Activated T-cell treated with anti-CD3 and anti-CD28 coated beads, Interleukin-2, amount 50 U/mL, for 4 hours (primary cell): ENCODE results near the gene PLA2G6. TPM values are rescaled to one million over a fixed set of nuclear protein-coding genes. Genes with fewer than 3 reads are reported as not detected.
"Not testable (repeated sequence)": the region's sequence is repeated elsewhere in the genome, so short reads cannot be mapped to it uniquely, and the experiment has no call there.

Experiments used
- ATAC-seq, 2 donors: fragments of 200-7000 bp; cut with Tn5 transposase; one replicate each; pipeline ENCODE4 v1.10.0; 2021
- DNase-seq: peaks from one replicate; pipeline ENCODE4 v3.0.0-alpha.2; 2020
- H3K27me3 Mint-ChIP-seq: one replicate; pipeline ENCODE4 v1.8.0; 2021; ENCODE audit warnings: low read depth, mixed read lengths
- H3K36me3 Mint-ChIP-seq: one replicate; pipeline ENCODE4 v1.8.0; 2022; ENCODE audit warnings: mixed read lengths; ENCODE audit not compliant: insufficient read depth
- H3K4me1 Mint-ChIP-seq: one replicate; pipeline ENCODE4 v1.8.0; 2021; ENCODE audit warnings: low read depth, mixed read lengths
- H3K4me3 Mint-ChIP-seq: one replicate; pipeline ENCODE4 v1.8.0; 2021; ENCODE audit warnings: mild to moderate bottlenecking, moderate library complexity, mixed read lengths
- H3K9me3 Mint-ChIP-seq: one replicate; pipeline ENCODE4 v1.8.0; 2021; ENCODE audit warnings: mixed read lengths
- total RNA-seq, 3 donors: library from RNA; stranded (reverse); gene quantifications; one replicate each; pipeline ENCODE4 v1.2.1, GENCODE V29; 2021

Gene PLA2G6
- total RNA-seq, 3 donors from 2014 or later, result 18.1 to 29.8 (median 22.0) TPM

- H3K4me3 Mint-ChIP-seq, result no peak overlapping the region
- DNase-seq, result no peak
- H3K4me1 Mint-ChIP-seq, result peaks cover 39% of the 10 kb centered on the region
- H3K27me3 Mint-ChIP-seq, result no peaks in the 10 kb centered on the region
- ATAC-seq, result no peak
- peaks cover 13% of the 10 kb centered on the region for H3K36me3 Mint-ChIP-seq
- H3K9me3 Mint-ChIP-seq, result no peaks in the 10 kb centered on the region
These were observed 9.5 kb downstream of the PLA2G6 start for GRCh38 chr22:38171927-38172831.

DNA sequence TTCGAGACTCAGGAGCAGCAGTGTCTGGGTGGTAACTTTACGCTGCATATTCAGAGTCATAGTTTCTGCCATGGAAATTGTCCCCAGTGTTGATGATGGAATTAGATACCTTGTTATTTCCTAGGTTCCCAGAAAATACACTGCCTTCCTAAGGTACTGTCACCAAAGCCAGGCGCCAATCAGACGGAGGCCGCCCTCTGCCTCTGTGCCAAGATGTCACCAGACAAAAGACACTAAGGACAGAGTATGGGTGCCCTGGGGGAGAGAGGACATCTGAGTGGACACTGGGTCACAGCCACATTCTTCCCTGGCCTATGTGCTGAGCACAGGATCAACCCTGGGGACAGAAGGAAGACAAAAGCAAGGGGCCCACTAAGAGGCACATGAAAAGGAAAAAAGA, 11.2 kb downstream of the PLA2G6 start:
- Mint-ChIP-seq H3K9me3 (no peaks in the 10 kb centered on the region), H3K4me3 (no peak overlapping the region), H3K27me3 (no peaks in the 10 kb centered on the region), H3K4me1 (peaks cover 22% of the 10 kb centered on the region), H3K36me3 (peaks cover 18% of the 10 kb centered on the region)
- no peak for DNase-seq
- no peak for ATAC-seq

DNA sequence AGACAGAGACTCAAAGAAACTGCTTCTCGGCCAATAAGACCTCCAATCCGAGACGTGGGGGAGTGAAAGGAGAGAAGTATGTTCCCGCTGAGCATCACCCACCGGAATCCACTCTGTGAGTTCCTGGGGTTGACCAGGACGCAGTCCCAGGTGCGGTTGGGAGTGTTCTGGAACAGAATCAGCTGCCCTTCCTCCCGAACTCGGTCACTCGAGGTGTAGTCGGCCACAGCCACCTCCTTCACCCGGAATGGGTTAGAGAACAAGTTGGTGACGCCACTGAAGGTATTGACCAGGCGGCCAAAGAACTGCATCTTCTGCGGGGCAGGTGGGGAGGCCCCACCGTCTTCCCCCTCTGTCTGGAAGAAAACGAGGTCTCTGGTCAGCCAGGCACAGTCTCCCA, 12.5 kb downstream of the PLA2G6 start:
- Mint-ChIP-seq H3K9me3 (no peaks in the 10 kb centered on the region), H3K36me3 (peaks cover 20% of the 10 kb centered on the region), H3K27me3 (no peaks in the 10 kb centered on the region), H3K4me3 (no peak overlapping the region), H3K4me1 (peaks cover 20% of the 10 kb centered on the region)
- ATAC-seq, result no peak
- DNase-seq, result no peak

GRCh38 chr22:38167988-38168407, 13.6 kb downstream of the PLA2G6 start:
- Mint-ChIP-seq H3K36me3 (peaks cover 22% of the 10 kb centered on the region), H3K27me3 (no peaks in the 10 kb centered on the region), H3K9me3 (no peaks in the 10 kb centered on the region), H3K4me3 (no peak overlapping the region), H3K4me1 (peaks cover 16% of the 10 kb centered on the region)
- ATAC-seq, result no peak
- no peak for DNase-seq

- H3K9me3 Mint-ChIP-seq, result no peaks in the 10 kb centered on the region
- DNase-seq (no peak), ATAC-seq (no peak)
- no peak overlapping the region for H3K4me3 Mint-ChIP-seq
- H3K27me3 Mint-ChIP-seq, result no peaks in the 10 kb centered on the region
- H3K36me3 Mint-ChIP-seq, result peaks cover 23% of the 10 kb centered on the region
- peaks cover 11% of the 10 kb centered on the region for H3K4me1 Mint-ChIP-seq
These were observed 15.6 kb downstream of the PLA2G6 start for GRCh38 chr22:38165922-38166593.

DNA sequence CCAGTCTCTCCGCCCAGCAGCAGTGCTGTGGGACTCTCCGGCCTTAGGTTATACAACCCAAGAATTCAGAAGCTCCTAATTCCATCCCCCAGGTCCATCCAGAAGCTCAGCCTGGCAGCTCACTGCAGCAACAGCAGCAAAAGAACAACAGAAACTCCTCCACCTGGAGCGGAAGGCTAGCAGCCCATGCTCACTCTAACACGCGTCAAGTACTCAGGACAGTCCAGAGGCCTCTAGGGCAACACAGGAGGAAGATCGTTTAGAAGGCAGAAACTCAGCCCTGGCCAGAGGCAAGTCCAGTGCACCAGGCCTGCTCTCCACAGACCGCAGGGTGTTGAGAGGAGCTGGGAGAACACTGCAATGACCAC, 17.1 kb downstream of the PLA2G6 start:
- DNase-seq (no peak), ATAC-seq (no peak)
- H3K9me3 Mint-ChIP-seq, result no peaks in the 10 kb centered on the region
- H3K4me1 Mint-ChIP-seq, result peaks cover 9% of the 10 kb centered on the region
- H3K36me3 Mint-ChIP-seq, result peaks cover 24% of the 10 kb centered on the region
- no peaks in the 10 kb centered on the region for H3K27me3 Mint-ChIP-seq
- H3K4me3 Mint-ChIP-seq, result no peak overlapping the region

DNA sequence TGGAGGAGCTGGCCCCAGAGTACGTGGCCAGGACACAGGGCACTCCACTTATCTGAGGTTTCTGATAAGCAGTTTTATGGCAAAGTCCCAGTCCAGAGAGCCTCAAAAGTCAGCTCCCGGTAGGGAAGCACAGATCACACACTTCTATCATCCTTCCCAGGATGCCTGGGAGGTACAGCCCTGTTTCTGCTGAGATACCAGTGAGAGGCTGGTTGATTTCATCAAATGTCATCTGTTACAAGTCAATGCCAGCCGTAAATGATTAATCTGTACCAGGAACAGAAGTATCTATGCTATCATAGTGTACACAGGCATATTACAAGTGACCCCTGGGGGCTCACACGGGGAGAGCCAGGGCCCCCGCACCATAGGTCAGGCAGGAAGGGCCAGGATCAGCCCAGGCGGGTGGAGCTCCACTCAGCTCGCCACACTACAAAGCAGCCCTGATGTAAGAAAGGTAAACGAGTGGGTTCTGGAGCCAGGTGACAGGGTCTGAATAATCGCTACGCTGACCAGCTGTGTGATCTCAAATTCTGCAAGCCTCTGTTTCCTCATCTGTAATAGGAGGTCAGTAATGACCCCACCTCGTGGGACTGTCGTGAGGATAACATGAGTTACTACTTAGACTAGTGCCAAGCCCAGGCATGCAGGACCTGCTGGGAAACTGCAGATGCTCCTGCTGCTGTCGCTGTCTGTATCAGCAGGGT, 17.6 kb downstream of the PLA2G6 start:
- Mint-ChIP-seq H3K4me1 (peaks cover 9% of the 10 kb centered on the region), H3K9me3 (no peaks in the 10 kb centered on the region), H3K27me3 (no peaks in the 10 kb centered on the region), H3K4me3 (no peak overlapping the region), H3K36me3 (peaks cover 26% of the 10 kb centered on the region)
- no peak for DNase-seq
- no peak for ATAC-seq

DNA sequence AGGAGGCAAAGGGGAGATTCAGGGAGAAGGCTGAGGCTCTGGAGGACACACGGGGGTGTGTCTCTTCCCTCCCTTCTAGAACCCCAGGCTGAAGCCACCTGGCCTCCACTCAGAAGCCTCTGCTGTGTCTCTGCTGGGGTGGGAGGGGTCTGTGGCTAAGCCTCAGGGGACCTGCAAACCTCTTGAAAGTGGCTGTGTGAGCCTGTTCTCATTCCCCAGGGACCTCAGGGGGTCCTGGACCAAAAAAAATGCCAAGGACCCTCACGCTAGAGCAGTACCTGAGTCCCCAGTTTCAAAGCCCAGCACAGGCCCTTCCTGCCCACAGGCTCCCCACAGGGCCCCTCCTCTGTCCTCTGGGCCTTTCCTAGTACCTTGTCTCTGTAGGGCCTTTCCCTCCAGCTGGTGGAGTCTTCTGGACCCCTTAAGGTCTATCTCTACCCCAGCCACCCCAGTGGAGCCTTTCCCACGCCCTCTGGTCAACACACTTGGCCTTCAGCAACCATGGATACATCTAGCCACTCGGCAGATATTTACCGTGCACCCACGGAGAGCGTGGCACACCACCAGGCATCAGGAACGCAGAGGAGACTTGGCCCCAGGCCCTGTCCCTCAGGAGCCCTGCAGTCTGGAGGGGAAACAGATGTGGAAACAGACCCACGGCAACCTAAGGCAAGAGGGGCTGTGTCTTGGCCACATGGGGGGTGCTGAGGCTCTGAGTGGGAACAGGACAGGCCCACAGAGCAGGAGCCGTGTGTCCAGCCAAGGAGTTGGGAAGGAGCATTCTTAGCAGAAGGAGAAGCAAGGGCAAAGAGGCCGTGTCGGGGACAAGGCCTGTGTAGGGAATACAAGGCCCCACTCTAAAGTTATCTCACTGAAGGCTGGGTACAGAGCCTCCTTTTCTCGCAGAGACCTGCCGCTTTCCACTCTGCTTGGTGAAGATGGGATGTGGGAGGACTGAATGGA, 18.5 kb downstream of the PLA2G6 start:
- H3K36me3 Mint-ChIP-seq, result peaks cover 24% of the 10 kb centered on the region
- H3K9me3 Mint-ChIP-seq, result no peaks in the 10 kb centered on the region
- no peaks in the 10 kb centered on the region for H3K27me3 Mint-ChIP-seq
- H3K4me1 Mint-ChIP-seq, result peaks cover 9% of the 10 kb centered on the region
- no peak overlapping the region for H3K4me3 Mint-ChIP-seq
- DNase-seq (no peak), ATAC-seq (no peak)

- Mint-ChIP-seq H3K4me3 (no peak overlapping the region), H3K36me3 (peaks cover 15% of the 10 kb centered on the region), H3K9me3 (no peaks in the 10 kb centered on the region), H3K4me1 (peaks cover 9% of the 10 kb centered on the region), H3K27me3 (no peaks in the 10 kb centered on the region)
- DNase-seq, result no peak
- no peak for ATAC-seq
These were observed 25.9 kb downstream of the PLA2G6 start for GRCh38 chr22:38155703-38156102.

DNA sequence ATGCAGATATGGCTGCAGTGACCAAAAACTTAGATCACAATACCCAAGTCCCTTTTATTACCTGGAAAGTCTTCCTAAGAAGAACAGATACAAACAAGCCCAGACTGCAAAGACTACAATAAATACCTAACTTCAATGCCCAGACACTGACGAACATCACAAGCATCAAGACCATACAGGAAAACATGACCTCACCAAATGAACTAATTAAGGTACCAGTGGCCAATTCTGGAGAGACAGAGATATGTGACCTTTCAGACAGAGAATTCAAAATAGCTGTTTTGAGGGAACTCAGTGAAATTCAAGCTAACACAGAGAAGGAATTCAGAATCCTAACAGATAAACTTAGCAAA, 27.1 kb downstream of the PLA2G6 start:
- H3K4me1 Mint-ChIP-seq, DNase-seq, ATAC-seq, H3K4me3 Mint-ChIP-seq, H3K27me3 Mint-ChIP-seq, H3K9me3 Mint-ChIP-seq: not testable (repeated sequence)
- H3K36me3 Mint-ChIP-seq, result peaks cover 12% of the 10 kb centered on the region

- H3K36me3 Mint-ChIP-seq, result peaks cover 14% of the 10 kb centered on the region
- ATAC-seq (no peak), DNase-seq (no peak)
- H3K4me3 Mint-ChIP-seq, result no peak overlapping the region
- H3K4me1 Mint-ChIP-seq, result peaks cover 10% of the 10 kb centered on the region
- H3K27me3 Mint-ChIP-seq, result no peaks in the 10 kb centered on the region
- no peaks in the 10 kb centered on the region for H3K9me3 Mint-ChIP-seq
These were observed 27.6 kb downstream of the PLA2G6 start for GRCh38 chr22:38153821-38154562.

DNA sequence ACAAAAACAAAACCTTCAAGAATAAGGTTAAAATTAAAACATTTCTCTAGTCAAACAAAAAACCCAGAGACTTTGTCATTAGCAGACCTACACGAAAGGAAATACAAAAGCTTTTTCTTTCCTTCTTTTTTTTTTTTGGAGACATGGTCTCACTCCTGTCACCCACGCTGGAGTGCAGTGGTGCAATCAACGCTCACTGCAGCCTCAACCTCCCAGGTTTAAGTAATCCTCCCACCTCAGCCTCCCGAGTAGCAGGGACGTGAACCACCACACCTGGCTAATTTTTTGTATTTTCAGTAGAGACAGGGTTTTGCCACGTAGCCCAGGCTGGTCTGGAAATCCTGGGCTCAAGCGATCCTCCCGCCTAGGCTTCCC, 30.5 kb downstream of the PLA2G6 start:
- Mint-ChIP-seq H3K9me3 (no peaks in the 10 kb centered on the region), H3K4me3 (no peak overlapping the region), H3K4me1 (peaks cover 19% of the 10 kb centered on the region), H3K36me3 (peaks cover 8% of the 10 kb centered on the region), H3K27me3 (no peaks in the 10 kb centered on the region)
- no peak for ATAC-seq
- DNase-seq, result no peak

DNA sequence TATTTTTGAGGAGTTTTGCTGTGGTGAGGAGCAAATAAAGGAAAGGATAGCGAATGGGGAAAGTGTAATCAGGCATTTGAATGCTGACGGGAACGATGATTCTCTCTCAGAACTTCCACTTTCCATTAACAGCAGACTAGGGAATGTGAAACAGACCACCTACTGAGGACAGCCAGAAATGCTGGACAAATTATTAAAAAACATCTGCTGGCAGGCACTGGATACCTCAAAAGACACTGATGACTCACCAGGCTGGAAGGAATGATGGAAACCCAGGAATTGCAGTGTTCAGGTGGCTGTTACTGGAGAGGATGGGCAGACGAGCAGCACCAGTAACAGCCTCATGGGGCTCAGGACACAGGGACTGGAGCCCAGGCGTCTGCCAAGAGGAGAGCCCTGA, 33.4 kb downstream of the PLA2G6 start:
- peaks cover 18% of the 10 kb centered on the region for H3K4me1 Mint-ChIP-seq
- no peaks in the 10 kb centered on the region for H3K27me3 Mint-ChIP-seq
- H3K9me3 Mint-ChIP-seq, result no peaks in the 10 kb centered on the region
- no peak overlapping the region for H3K4me3 Mint-ChIP-seq
- H3K36me3 Mint-ChIP-seq, result peaks cover 11% of the 10 kb centered on the region
- DNase-seq, result no peak
- no peak for ATAC-seq
